Mucosa of gallbladder (tissue), 1 donor: ENCODE results near the gene FIBIN. TPM values are rescaled to one million over a fixed set of nuclear protein-coding genes. Genes with fewer than 3 reads are reported as not detected.
"Not testable (repeated sequence)": the region's sequence is repeated elsewhere in the genome, so short reads cannot be mapped to it uniquely, and the experiment has no call there.

ENCODE experiments used
- DNase-seq: peaks from one replicate; pipeline ENCODE4 v3.0.0-alpha.2; 2020; ENCODE audit warnings: low spot score
- total RNA-seq: library from RNA; stranded (reverse); gene quantifications from one replicate; pipeline ENCODE4 v1.2.1, GENCODE V29; 2021
- donor health status: DM: no; HTN: no; CAD: no.

Gene FIBIN
- total RNA-seq = 8.5 TPM

DNA sequence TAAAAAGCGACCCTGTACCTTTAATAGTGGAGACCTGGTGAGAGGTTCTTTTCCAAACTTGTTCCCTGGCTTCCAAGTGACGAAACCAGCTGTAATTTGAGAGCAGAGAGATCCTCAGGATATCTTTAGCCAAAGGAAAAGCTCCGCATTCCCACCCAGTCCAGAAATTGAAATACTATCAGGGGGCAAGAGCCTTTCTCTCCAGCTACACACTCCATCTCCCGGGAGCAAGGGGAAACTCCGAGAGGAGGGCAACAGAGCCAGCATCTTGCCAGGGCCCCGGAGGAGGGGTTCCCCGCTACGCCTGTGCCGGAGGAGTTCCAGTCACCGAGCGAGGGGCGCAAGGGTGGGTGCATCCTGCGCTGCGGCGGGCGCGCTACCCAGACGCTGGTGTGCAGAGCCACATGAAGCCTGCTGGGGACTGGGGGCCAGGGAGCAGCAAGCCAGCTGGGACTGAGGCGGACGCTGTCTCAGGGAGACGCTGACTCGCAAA, at the start of gene FIBIN:
TSS of gene FIBIN (plus strand) at position 148 of the 493 bp plus-strand sequence. CDS start 415 bp downstream, outside the sequence.
- DNase-seq = no peak

DNA sequence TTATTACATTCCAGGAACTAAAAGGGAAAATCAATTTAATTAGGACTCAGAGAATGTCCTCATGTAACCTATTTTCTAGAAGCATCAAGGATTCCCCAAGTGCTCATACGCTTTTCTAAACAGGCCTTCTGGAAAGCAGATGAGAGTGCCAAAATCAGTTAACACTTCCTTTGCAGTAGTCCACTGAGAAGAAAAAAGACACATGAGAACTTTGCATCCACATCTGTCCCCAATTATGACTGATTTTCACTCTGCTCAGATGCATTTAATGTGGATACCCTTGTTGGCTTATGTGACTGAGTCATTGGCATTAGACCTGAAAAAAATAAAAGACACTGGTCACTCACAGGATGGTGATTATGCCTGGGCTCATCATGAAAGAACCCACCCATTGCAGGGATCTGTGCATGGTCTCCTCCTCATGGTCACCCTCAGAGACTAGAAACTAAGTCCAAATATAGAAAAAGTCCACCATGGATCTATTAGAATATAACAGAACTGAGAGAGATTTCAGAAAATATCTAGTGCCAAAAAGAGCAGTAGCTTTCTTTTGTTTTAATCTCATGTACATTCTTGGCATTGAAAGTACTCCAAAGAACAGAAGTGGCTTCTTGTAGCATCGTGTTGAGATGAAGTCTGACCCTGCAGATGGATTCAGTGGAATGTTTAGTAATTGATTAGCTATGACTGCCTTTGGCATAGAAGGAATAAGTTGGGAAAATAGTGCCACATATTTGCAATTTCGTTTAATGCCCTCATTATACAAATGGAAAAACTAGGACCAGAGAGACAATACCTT, 48.8 kb upstream of the FIBIN start:
- DNase-seq = no peak

DNA sequence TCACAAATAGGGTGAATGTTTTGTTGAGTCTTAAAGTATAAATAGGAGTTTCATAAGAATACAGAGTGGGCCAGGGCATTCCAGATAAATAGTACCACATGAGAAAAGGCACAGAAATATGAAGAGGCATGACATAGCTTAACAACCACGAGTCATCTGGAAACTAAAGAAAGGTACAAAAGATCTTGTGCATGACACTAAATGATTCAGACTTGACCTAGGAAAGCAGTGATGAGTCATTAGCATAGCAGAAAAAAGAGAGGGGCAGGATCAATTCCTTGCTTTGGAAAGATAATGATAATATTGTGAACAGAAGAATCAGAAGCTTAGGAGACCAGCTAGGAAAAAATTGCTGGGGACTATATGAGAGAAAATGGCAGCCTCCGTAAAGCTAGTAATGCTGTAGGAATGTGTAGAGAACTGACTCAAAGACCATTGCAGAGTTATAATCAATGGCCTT, 47.6 kb upstream of the FIBIN start:
- DNase-seq = no peak

DNA sequence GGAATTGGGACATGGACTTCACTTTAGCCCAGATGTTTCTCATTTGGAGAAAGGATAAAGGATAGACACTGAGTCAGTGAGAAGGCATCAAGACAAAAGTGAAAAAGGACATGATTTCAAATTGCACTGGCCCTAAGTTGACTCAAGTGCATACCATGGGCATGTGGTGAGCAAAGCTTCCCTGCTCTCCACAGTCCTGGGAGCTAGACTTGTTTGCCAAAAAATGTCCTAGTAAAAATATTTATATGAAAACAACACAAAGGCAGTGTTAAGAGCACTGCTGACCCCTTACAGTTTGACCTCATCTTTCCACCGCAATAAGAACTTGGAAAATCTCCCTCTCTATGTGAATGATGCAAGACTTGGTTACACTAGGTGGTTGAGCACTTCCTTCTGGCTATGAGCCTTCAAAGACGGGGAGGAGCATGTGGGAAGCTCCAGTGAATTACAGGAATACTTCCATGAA, 46.5 kb upstream of the FIBIN start:
- DNase-seq = peak; percentile 56

DNA sequence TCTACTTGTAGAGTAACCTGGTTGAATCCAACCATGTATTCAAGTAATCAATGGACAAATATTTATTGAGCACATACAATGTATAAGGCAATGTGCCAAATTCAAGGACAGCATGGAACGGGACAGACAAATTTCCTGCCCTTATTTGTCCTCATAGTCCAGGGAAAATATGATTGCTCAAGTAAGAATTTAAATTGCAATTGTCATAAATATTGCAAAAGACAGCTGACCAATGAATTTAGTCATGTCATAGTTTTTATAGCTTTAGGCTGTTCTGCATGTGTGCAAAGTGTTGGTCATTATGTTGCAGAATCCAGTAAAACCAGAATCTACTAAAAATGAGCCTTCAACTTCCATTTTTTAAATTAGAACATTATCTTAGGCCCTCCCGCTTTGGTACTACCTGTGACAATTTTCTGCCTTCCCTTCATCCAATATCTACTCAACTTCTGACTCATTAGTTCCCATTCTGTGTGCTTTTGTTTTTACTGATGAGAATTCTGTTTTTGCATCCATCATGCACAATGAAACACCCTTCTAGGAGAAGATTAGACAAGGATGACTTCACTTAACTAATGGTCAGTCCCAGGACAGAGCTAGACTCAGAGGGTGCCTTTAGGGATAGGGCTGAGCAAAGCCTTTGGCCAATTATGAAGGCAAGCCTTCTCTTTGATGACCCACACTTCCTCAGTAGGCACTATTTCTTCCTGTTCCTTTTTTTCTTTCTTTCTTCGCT, 45.8 kb upstream of the FIBIN start:
- DNase-seq = no peak

DNA sequence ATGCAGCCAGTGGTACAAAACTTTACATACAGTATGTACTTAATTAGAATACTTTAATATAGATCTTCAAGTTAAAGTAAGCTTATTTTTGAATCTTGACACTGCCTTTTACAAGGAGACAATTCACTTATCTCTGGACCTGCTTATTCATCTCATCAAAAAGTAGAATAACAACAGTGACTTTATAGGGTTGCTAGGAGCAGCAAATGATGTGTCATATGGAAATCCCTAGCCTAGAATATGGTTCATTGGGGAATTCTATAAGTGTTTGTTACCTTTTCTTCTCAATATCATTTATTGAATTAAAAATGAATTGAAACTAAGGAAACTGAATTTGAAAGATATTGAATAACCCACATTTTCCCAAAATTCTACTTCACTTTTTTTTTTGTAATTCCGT, 45.0 kb upstream of the FIBIN start:
- DNase-seq = no peak

DNA sequence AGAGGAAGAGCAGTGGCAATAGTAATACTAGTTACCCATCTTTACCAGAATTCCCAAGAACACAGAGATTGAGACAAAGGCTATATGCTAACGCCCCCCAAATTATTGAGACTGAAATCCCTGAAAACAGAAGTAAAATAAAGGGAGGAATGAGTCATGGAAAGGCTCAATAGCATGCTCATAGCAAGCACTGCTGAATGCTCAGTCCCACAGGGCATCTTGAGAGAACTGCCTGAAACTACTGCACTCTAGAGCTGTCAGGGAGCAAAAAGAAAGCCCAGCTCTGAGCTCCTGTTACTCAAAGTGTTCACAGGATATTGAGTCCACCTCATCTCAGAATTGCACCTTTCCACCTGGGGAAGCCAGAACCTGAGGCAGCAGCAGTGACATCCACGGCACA, 44.1 kb upstream of the FIBIN start:
- no peak for DNase-seq

DNA sequence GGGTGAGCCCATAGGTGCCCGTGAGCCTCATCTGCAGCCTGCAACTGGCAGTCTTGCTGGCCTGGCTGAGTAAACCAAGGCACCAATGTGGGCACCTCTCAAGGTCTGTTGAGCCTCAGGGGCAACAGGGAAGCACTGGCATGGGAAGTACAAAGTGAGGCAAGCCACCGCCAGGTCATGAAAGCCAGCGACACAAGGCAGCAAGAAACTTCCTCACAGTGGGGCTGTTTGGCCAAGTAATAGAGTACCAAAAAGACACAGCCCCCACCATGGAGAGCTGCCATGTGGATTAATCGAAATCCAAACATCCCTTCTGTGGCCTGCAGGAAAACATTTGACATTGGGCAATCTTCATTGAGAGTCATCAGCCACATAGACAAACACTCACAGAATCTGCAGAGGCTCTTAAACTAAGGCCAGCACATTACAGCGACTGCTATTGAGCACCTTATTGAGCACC, 43.6 kb upstream of the FIBIN start:
- DNase-seq = peak; percentile 16

DNA sequence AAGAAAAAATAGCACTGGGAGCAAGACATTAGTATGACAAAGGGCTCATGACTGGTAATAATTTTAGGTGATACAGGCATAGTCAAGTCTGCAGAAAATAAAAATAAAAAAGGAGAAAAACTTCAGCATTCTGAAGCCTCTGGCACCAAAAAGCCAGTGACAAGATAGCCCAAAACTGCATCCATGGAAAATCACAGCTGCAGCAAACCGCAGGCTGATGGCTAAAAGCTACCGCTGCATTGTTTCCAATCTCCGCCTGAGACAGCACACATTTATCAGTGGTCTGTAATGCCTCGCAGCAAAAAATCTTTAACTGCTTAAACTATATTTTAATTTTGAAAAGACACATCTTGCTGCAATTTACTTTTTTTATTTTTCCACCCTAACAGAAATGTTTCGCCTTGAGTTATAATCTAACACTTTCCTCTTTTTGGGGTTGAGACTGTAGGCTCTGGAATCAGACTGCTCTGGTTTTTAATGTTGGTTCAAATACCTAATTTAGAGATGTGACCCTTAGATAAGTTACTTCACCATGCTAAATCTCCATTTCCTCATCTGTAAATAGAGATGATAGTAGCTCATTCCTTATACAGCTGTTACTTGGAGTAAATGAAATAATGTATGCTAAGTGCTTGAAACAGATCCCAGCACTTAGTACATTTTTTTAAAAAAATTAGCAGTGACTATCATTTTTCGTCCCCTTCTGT, 42.0 kb upstream of the FIBIN start:
- no peak for DNase-seq

DNA sequence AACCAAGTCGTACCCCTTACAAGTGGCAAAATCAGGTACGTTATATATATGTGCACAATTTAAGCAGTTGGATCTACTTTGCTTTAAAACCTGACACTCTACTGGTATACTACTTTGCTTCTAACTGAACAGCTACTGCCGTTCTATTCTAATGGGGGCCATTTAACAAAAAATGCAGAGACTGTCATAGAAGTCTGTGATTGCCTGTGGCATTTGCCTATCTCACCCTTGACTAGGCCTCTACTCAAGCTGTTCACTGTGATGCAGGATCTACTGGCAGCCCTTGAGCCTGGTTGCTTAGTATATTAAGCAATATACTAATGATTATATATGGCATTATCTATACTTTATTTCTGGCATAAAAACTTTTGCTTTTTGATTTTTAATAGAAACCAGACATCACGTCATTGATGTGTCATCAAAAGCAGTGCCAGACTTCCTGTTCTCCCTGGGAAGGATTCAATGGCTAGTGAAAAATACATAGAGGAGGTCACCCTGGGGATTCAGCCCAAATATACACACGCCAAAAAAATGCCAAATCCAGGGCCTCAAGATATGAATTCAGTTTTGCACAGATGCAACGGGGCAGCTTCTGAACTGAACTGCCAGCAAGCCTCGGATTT, 40.0 kb upstream of the FIBIN start:
- DNase-seq = no peak

DNA sequence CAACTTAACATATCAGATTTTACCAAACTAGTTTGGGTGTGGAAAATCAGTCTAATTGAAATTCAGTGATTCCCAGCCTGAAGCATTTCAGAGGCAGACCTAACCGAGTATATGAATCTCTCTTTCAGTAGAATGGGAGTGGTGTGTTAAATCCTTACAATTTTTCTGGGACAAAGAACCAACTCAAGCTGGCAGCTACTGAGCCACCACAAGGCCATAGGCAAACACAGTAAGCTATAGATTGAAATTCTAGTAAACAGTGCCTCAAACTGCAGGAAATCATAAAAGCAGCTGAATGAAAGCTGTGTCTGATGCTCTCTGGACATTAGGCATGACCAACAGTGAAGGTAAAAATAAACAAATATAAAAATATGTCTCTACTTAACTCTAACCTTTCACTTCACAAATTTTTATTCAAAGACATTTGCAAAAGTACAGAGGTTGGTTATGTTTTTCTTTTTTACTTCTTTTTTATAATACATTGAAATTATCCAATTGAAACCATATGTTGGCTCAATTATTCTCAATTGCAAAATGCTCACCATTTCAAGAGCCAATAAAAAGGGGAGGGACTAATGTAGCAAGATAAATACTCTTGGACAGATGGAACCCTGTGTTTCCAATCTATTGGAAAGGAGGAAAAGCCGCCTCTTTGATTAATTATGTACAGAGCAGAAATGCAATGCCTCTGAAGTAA, 35.8 kb upstream of the FIBIN start:
- no peak for DNase-seq

DNA sequence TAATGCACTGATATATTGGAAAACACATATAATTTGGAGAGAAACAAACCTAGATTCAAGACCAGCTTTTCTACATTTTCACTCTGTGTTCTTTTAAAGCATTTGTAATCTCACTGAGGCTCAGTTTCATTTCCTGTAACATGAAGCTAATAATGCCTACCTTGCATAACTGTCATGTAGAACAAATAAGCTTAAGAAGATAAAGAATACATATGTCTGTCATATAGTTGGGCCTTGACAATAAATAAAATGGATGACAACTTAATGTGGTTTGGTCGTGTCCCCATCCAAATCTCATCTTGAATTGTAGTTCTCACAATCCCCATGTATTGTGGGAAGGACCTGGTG, 35.2 kb upstream of the FIBIN start:
- DNase-seq = no peak

DNA sequence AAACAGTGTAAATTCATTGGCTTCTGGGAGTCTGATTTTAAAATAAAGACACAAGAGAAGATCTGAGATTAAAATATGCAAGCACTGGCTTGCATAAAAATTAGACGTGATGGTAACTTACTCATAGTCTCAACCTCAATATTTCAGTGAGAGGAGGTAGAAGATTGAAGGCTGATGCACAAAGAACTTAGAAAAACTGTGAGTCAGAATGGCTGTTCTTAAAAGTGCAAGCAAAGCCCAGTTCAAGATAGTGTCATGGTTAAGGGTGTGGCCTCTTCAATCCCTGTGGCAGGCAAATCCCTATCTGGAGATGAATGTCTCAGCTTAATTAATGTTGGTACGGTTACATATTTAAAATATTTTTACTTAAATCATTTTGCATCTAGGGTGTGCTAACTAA, 33.6 kb upstream of the FIBIN start:
- no peak for DNase-seq

DNA sequence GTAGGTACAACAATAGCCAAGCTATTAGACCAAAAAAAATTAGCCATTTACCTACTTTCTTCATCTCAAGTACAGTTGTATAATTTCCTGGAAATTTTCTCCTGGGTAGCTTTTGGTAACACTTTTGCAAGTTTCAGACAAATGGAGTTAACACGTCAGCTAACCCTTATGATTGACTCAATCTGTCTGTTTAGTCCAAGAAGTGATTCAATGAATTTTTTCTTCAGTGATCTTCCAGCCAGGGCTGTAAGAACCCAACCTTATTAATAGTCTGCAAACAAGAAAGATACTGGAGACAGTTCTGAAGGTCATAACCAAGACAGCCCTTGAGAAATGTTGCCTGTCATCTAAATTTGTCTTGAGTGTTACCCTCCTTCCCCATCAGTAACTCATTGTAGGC, 30.1 kb upstream of the FIBIN start:
- DNase-seq = no peak

DNA sequence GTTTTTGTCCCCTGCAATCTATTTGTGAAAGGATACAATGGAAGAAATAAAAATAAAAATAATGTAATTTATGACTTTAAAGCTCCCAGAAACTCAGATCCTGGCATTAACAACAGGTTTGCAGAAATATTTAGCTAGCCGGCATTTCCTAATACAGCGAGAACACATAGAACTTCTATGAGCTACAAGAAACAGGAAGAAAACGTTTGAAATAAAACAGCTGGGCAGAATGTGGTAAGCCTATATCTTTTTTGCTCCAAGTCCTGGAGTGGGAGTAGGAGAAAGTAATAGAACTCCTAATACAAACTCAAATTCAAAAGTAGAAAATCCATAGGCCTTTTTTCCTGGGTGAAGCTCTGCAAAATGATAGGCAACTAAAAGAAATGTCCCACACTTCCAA, 29.6 kb upstream of the FIBIN start:
- DNase-seq = no peak

DNA sequence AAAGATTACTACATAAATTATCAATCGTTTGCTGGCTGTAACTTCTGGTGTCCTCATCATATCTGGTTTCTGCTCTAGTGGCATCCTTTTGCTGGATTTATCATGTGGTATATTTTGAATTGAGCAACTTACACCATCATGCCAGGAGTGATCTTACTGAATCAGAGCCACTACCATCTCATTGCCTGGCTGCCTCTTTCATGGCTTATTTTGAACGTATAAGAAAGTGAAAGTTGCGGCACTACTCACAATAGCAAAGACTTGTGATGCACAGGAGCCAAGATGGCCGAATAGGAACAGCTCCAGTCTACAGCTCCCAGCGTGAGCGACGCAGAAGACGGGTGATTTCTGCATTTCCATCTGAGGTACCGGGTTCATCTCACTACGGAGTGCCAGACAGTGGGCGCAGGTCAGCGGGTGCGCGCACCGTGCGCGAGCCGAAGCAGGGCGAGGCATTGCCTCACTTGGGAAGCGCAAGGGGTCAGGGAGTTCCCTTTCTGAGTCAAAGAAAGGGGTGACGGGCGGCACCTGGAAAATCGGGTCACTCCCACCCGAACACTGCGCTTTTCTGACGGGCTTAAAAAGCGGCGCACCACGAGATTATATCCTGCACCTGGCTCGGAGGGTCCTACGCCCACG, 28.9 kb upstream of the FIBIN start:
- DNase-seq = not testable (repeated sequence)

DNA sequence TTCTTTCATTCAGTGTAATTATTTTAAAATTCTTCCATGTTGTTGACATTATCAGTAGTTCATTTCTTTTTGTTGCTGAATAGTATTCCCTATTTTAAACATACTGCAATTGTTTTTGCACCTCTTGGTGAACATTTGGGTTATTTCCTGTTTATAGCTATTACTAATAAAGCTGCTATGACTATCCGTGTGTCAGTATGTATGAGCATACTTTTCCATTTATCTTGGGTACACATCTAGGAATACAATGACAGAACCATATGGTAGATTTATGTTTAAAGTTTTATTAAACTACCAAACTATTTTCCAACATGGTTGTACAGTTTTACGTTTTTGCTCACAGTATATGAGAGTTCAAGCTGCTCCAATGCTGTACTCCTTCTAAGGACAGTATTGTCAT, 22.0 kb upstream of the FIBIN start:
- no peak for DNase-seq

DNA sequence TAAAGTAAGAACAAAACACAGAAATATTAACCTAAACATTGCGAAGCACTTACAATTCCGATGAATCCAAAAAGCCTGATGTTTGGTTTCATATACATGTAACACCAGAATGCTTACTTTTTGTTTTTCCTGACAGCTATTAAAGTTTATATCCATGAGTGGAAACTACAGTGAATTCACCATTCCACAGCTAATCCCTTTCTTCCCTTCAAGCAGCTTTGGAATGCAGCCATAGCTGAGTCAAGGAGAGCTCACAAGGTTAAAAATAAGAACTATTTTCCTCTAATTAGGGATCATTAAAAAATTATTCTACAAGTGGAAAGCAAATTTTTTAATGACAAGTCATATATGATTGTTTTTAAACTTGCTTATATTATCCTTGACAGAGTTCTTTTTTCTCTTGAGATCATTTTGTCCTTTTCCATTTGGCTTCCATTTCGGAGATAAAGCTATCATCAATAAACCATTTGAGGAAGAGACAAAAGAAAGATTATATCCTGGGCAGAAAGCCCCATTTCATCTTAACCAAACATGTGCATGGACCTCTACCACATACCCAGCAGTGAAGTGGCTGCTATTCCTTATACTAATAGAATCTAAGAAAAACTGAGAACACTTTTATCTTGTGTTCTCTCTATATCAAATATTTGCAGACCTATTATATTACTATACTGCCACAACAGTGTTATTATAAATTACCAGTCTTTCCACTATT, 19.7 kb upstream of the FIBIN start:
- no peak for DNase-seq

DNA sequence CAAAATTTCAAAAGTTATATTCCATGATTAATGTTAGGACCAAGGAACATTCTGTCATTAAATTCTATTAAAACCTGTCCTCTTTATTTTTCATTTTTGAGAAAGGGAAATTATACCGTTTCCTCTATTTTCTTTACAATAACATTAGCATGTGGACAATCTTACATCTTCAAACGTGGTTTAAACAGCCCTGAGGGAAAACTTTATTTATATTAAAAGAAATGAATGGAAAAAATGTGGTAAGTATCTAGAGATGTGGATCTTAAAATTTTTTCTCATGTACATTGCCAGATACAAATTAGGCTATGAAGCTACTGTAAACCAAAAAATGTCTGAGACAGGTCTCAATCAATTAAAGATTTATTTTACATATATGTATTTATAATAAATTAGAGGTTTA, 18.9 kb upstream of the FIBIN start:
- no peak for DNase-seq

DNA sequence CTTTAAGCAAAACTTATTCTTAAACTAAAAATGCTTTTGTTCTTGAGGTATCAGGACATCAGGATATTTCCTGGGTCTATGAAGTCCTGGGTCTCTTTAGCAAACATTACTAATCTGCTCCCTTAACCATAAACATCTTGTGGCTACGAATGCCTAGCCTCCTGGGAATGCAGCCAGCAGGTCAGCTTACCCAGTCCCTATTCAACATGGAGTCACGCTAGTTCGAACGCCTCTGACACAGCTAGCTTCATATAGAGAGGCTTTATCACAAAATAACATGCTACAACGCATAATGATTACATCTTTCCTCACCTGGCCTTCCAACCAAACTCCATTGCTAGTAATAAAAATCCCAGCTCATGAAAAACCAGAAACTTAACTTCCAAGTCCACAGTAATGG, 17.5 kb upstream of the FIBIN start:
- DNase-seq = no peak
